ENCODE measurements around the gene CPA3.

GRCh38 chr3:148816981-148817525 lies 48.0 kb upstream of the CPA3 start:
- no peak for TF ChIP-seq EP300 (IDR thresholded peaks at IDR 0.05; ENCODE audit: borderline replicate concordance in 1 of 2, control insufficient read depth in 1 of 2, low read depth in 2 of 2, low read length in 2 of 2)
- TF ChIP-seq EZH2 (IDR thresholded peaks at IDR 0.05; ENCODE audit: borderline replicate concordance, control insufficient read depth, low read depth, low read length): no peak
- no peak for TF ChIP-seq TBL1XR1 (IDR thresholded peaks at IDR 0.05; ENCODE audit: low read depth, low read length)
- no peak for TF ChIP-seq CEBPZ (IDR thresholded peaks at IDR 0.05; ENCODE audit: low read depth, low read length)
- no peak for TF ChIP-seq RBBP5 (conservative IDR thresholded peaks at IDR 0.05)
- TF ChIP-seq POLR2AphosphoS5 (IDR thresholded peaks at IDR 0.05; ENCODE audit: low read length): no peak
- TF ChIP-seq RAD21 (IDR thresholded peaks at IDR 0.05; ENCODE audit: insufficient read depth, low read depth, low read length): no peak
- no peak for TF ChIP-seq FOXM1 (IDR thresholded peaks at IDR 0.05; ENCODE audit: low read depth, low read length)
- TF ChIP-seq KLF5 (IDR thresholded peaks at IDR 0.05; ENCODE audit: partially characterized antibody): no peak
- no peak for TF ChIP-seq NFYB (IDR thresholded peaks at IDR 0.05; ENCODE audit: insufficient read depth, low read depth, low read length)
- no peak for TF ChIP-seq ELK1 (IDR thresholded peaks at IDR 0.05; ENCODE audit: low read depth, low read length)
- no peak for TF ChIP-seq CBX3 (IDR thresholded peaks at IDR 0.05; ENCODE audit: borderline replicate concordance, low read depth)
- TF ChIP-seq CTCF (IDR thresholded peaks at IDR 0.05 in 2 of 3, conservative IDR thresholded peaks at IDR 0.05 in 1 of 3; ENCODE audit: control insufficient read depth in 2 of 3, extremely low read depth in 1 of 3, insufficient read depth in 1 of 3, low read depth in 3 of 3, low read length in 3 of 3): no peak
- TF ChIP-seq RB1 (IDR thresholded peaks at IDR 0.05; ENCODE audit: borderline replicate concordance): no peak
